PFSK-1 (cell line): ENCODE results near the gene RANBP1.

Experiments used
- FOXP2 ChIP-seq: optimal IDR thresholded peaks from 2 replicates; pipeline ENCODE3; 2011; ENCODE audit warnings: borderline replicate concordance, control low read depth, inconsistent platforms; ENCODE audit not compliant: insufficient read depth; ENCODE audit errors: extremely low read length, extremely low read depth
- POLR2AphosphoS5 ChIP-seq: IDR thresholded peaks from 2 replicates; pipeline ENCODE4 v1.6.1; 2012; ENCODE audit warnings: low read depth, mild to moderate bottlenecking, control low read depth, low read length, moderate library complexity
- SIN3A ChIP-seq: IDR thresholded peaks from 2 replicates; pipeline ENCODE4 v1.6.1; 2012; ENCODE audit warnings: mild to moderate bottlenecking, low read length, moderate library complexity, borderline replicate concordance; ENCODE audit not compliant: insufficient read depth
- TAF1 ChIP-seq: IDR thresholded peaks from 2 replicates; pipeline ENCODE4 v1.6.1; 2012; ENCODE audit warnings: low read length, control low read depth, borderline replicate concordance; ENCODE audit not compliant: insufficient read depth
- TF ChIP-seq, protein P1 (sequence below), 2 experiments: IDR thresholded peaks; 2 replicates each; pipeline versions ENCODE4 v1.6.1 to v1.8.0; 2011 to 2012; ENCODE audit warnings: low read depth in 2 of 2, low read length in 2 of 2, control low read depth in 1 of 2, inconsistent platforms in 1 of 2, mild to moderate bottlenecking in 1 of 2, moderate library complexity in 1 of 2; ENCODE audit not compliant: insufficient read depth in 1 of 2

The RANBP1 gene

GRCh38 chr22:20133930-20134549, 18.1 kb downstream of the RANBP1 start:
- TF ChIP-seq POLR2AphosphoS5 (no peak), FOXP2 (no peak), TAF1 (no peak), SIN3A (no peak)
- TF ChIP-seq, protein P1, sequence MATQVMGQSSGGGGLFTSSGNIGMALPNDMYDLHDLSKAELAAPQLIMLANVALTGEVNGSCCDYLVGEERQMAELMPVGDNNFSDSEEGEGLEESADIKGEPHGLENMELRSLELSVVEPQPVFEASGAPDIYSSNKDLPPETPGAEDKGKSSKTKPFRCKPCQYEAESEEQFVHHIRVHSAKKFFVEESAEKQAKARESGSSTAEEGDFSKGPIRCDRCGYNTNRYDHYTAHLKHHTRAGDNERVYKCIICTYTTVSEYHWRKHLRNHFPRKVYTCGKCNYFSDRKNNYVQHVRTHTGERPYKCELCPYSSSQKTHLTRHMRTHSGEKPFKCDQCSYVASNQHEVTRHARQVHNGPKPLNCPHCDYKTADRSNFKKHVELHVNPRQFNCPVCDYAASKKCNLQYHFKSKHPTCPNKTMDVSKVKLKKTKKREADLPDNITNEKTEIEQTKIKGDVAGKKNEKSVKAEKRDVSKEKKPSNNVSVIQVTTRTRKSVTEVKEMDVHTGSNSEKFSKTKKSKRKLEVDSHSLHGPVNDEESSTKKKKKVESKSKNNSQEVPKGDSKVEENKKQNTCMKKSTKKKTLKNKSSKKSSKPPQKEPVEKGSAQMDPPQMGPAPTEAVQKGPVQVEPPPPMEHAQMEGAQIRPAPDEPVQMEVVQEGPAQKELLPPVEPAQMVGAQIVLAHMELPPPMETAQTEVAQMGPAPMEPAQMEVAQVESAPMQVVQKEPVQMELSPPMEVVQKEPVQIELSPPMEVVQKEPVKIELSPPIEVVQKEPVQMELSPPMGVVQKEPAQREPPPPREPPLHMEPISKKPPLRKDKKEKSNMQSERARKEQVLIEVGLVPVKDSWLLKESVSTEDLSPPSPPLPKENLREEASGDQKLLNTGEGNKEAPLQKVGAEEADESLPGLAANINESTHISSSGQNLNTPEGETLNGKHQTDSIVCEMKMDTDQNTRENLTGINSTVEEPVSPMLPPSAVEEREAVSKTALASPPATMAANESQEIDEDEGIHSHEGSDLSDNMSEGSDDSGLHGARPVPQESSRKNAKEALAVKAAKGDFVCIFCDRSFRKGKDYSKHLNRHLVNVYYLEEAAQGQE (IDR thresholded peaks at IDR 0.05; ENCODE audit: insufficient read depth in 1 of 2, low read depth in 2 of 2, low read length in 2 of 2) = no peak

DNA sequence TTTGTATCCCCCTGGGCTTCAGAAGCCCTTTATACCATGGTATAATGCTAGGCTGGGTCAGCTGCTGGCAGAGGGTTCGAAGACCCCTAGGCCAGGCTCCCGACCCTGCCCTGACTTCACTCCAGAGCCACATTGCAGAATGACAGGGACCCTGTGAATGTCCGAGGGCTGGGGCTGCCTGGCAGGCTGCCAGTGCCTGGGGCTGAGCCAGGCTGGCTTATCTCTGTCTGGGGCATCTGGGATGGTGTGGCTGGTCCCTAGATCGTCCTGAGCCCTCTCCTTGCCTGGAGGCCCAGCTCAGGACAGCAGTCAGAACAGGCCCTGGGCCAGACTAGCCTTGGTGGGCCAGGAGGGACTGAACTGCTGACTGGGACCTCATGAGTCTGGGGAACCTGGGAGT, 19.4 kb downstream of the RANBP1 start:
- TF ChIP-seq, protein P1 (IDR thresholded peaks at IDR 0.05; ENCODE audit: insufficient read depth in 1 of 2, low read depth in 2 of 2, low read length in 2 of 2) = no peak
- no peak for TF ChIP-seq SIN3A

DNA sequence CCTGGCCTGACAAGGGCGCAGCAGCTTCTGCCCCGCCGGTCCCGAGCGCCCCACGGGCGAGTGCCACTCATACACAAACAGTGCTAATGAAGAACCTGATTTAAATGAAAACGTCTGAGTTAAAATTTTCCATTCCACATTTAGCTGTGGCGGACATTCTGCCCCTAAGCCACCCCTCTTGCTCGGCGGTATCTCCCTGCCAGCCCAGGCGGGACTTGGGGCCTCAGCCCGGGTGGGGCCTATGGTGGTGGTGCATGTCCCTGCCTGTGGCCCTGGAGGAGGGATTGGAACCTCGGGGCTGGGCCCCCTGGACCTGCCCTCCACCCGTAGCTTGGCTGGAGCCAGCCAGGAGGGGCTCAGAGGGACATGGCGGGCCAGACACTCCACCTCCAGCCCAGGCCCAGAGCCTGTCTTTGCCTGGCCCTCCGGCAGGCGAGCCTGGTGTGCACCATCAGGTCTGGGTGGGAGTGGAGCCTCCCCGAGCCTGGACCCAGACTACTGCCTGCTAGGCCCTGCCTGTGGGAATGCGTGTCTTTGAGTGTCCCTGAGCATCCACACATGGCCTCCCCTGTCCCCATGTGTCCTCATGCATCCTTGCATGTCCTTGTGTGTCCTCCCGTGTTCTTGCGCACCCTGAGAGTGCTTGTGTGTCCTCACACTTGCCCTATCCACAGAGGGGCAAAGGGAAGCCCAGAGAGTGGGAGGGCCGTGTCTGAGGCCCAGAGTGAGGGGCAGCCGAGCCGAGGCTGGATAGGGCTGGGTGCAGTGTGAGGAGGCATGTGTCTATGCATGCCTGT, 20.1 kb downstream of the RANBP1 start:
- TF ChIP-seq FOXP2 = no peak
- TF ChIP-seq, protein P1 (IDR thresholded peaks at IDR 0.05; ENCODE audit: insufficient read depth in 1 of 2, low read depth in 2 of 2, low read length in 2 of 2) = no peak
- no peak for TF ChIP-seq TAF1
- TF ChIP-seq SIN3A = no peak
- TF ChIP-seq POLR2AphosphoS5 = no peak

DNA sequence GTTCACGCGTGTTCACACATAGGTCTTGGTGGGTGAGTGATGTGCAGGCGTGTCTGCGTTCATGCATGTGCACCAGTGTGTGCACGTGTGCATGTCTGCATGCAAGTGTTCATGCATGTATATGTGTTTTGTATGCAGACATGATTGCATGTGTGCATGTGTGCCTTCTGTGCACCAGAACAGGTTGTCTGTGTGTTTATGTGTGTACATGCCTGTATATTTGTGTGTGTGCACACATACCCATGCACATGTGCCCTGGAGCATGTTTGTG, 20.6 kb downstream of the RANBP1 start:
- TF ChIP-seq FOXP2 (no peak), SIN3A (no peak)

- TF ChIP-seq, protein P1 (IDR thresholded peaks at IDR 0.05; ENCODE audit: insufficient read depth in 1 of 2, low read depth in 2 of 2, low read length in 2 of 2) = no peak
- TF ChIP-seq TAF1 (no peak), FOXP2 (no peak), SIN3A (no peak)
Observed at GRCh38 chr22:20137113-20137512, 21.2 kb downstream of the RANBP1 start.
